Panc1 (cell line): ENCODE results near the gene TIAL1. TPM values are rescaled to one million over a fixed set of nuclear protein-coding genes. Genes with fewer than 3 reads are reported as not detected.

Source experiments
- ATAC-seq: fragments of 200-7000 bp; cut with Tn5 transposase; 2 replicates; pipeline ENCODE4 v1.9.1; 2020; ENCODE audit warnings: mild to moderate bottlenecking, moderate library complexity
- BruUV-seq: library from RNA; stranded (reverse); fragments of 400-500 nt; replicated peaks from 2 replicates; lab custom pipeline; 2021; lab: Mats Ljungman, UMichigan
- CTCF ChIA-PET: fragments of 300-600 bp; sonication (Branson Sonifier 250); formaldehyde crosslinking; loops from one replicate; lab custom pipeline; 2022; ENCODE audit warnings: antibody characterized with exemption; lab: Charles Lee
- POLR2A ChIA-PET: fragments of 300-600 bp; sonication (Branson Sonifier 250); formaldehyde crosslinking; loops from one replicate; lab custom pipeline; 2022; ENCODE audit warnings: antibody characterized with exemption; lab: Charles Lee
- DNase-seq: peaks from one replicate; pipeline ENCODE4 v3.0.0-alpha.2; 2010; ENCODE audit warnings: low read depth, low spot score
- H3K27ac ChIP-seq: 2 replicates; pipeline ENCODE4 v1.5.1; 2011; ENCODE audit warnings: mild to moderate bottlenecking, low read length, inconsistent platforms
- H3K27me3 ChIP-seq: fragments of 200-500 bp; sonication (Bioruptor generic); 2 replicates; pipeline ENCODE4 v1.6.0; 2014; ENCODE audit warnings: low read length, inconsistent platforms; ENCODE audit not compliant: control insufficient read depth, insufficient read depth
- H3K36me3 ChIP-seq: fragments of 200-500 bp; sonication (Bioruptor generic); 2 replicates; pipeline ENCODE4 v1.5.1; 2014; ENCODE audit warnings: inconsistent platforms, mild to moderate bottlenecking, low read length, moderate library complexity; ENCODE audit not compliant: control insufficient read depth, insufficient read depth
- H3K4me1 ChIP-seq: 2 replicates; pipeline ENCODE4 v1.5.1; 2011; ENCODE audit warnings: inconsistent platforms, mild to moderate bottlenecking, low read length, moderate library complexity; ENCODE audit not compliant: control insufficient read depth, insufficient read depth
- H3K4me3 ChIP-seq, 2 experiments: 2 replicates each; pipeline ENCODE4 v1.5.1; 2011 to 2012; ENCODE audit warnings: low read depth in 2 of 2, low read length in 2 of 2, mild to moderate bottlenecking in 2 of 2, inconsistent platforms in 1 of 2, moderate library complexity in 1 of 2
- H3K9me3 ChIP-seq: fragments of 200-500 bp; sonication (Bioruptor generic); 2 replicates; pipeline ENCODE4 v1.5.1; 2014; ENCODE audit warnings: low read depth, mild to moderate bottlenecking, inconsistent platforms, low read length, moderate library complexity; ENCODE audit not compliant: control insufficient read depth, insufficient read depth
- POLR2AphosphoS5 ChIP-seq: IDR thresholded peaks from 2 replicates; pipeline ENCODE4 v1.6.1; 2012; ENCODE audit warnings: mild to moderate bottlenecking, low read depth, low read length, moderate library complexity
- SIN3A ChIP-seq: IDR thresholded peaks from 2 replicates; pipeline ENCODE4 v1.6.1; 2012; ENCODE audit warnings: low read depth, mild to moderate bottlenecking, low read length, moderate library complexity, borderline replicate concordance; ENCODE audit not compliant: insufficient read depth
- TCF7L2 ChIP-seq: IDR thresholded peaks from 2 replicates; pipeline ENCODE4 v1.6.1; 2011; ENCODE audit warnings: mild to moderate bottlenecking, low read depth, low read length, inconsistent platforms
- in situ Hi-C: cut with HindIII; loops from 2 replicates; pipeline ENCODE4 v1.10.0; 2016; ENCODE audit warnings: low sequenced_read_pairs, low pct_unique_long_range_greater_than_20kb
- intact Hi-C: fragments of 100-400 bp; cut with micrococcal nuclease; formaldehyde crosslinking; loops from one replicate; pipeline ENCODE4 v1.10.0; 2022; ENCODE audit not compliant: unreplicated experiment
- total RNA-seq: library from RNA; stranded (reverse); gene quantifications from one replicate; pipeline ENCODE4 v1.2.1, GENCODE V29; 2021; ENCODE audit not compliant: unreplicated experiment
- TF ChIP-seq, protein P1 (sequence below): fragments of 450-650 bp; IDR thresholded peaks from 2 replicates; pipeline ENCODE4 v1.5.1; 2017; ENCODE audit warnings: mild to moderate bottlenecking
- TF ChIP-seq, protein P2 (sequence below), 2 experiments: IDR thresholded peaks; 2 replicates each; pipeline ENCODE4 v1.6.1; 2011 to 2012; ENCODE audit warnings: low read depth in 2 of 2, control low read depth in 1 of 2, low read length in 1 of 2, mild to moderate bottlenecking in 1 of 2, moderate library complexity in 1 of 2; ENCODE audit not compliant: insufficient read depth in 1 of 2

Gene TIAL1
- total RNA-seq, 1 experiment from 2014 or later, result 236 TPM

DNA sequence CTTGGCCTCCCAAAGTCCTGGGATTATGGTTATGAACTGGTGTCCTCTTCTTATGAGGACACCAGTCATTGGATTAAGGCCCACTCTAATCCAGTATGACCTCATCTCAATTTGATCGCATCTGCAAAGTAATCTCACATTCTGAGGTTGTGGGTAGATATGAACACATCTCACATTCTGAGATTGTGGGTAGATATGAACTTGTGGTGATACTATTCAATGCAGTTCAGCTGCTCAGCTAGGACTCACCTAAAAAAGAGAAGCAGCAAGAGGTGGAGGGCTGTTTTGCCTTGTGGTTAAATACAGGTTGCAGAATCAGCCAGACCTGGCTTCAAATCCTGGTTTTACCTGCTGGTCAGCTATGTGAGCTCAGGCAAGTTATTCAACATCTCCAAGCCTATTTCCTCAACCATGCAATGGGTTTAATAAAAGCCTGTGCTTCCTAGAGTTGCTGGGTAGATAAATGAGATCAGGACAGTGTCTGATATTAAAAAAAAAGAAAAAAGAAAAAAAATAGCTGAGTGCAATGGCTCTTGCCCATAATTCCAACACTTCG, 45.9 kb upstream of the TIAL1 start:
- ChIA-PET CTCF (no interaction called here), POLR2A (no interaction called here)
- H3K27ac ChIP-seq, result no peak overlapping the region
- no peaks in the 10 kb centered on the region for H3K27me3 ChIP-seq
- ATAC-seq (no peak), DNase-seq (no peak)
- BruUV-seq, result no TSS peak
- no peaks in the 10 kb centered on the region for H3K9me3 ChIP-seq
- no peaks in the 10 kb centered on the region for H3K4me1 ChIP-seq
- in situ Hi-C loops (no loop called here), intact Hi-C loops (no loop called here)
- no peaks in the 10 kb centered on the region for H3K36me3 ChIP-seq
- H3K4me3 ChIP-seq, result no peak overlapping the region
- TF ChIP-seq TCF7L2 (no peak), POLR2AphosphoS5 (no peak), SIN3A (no peak)
- TF ChIP-seq, protein P1, sequence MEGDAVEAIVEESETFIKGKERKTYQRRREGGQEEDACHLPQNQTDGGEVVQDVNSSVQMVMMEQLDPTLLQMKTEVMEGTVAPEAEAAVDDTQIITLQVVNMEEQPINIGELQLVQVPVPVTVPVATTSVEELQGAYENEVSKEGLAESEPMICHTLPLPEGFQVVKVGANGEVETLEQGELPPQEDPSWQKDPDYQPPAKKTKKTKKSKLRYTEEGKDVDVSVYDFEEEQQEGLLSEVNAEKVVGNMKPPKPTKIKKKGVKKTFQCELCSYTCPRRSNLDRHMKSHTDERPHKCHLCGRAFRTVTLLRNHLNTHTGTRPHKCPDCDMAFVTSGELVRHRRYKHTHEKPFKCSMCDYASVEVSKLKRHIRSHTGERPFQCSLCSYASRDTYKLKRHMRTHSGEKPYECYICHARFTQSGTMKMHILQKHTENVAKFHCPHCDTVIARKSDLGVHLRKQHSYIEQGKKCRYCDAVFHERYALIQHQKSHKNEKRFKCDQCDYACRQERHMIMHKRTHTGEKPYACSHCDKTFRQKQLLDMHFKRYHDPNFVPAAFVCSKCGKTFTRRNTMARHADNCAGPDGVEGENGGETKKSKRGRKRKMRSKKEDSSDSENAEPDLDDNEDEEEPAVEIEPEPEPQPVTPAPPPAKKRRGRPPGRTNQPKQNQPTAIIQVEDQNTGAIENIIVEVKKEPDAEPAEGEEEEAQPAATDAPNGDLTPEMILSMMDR, result no peak

DNA sequence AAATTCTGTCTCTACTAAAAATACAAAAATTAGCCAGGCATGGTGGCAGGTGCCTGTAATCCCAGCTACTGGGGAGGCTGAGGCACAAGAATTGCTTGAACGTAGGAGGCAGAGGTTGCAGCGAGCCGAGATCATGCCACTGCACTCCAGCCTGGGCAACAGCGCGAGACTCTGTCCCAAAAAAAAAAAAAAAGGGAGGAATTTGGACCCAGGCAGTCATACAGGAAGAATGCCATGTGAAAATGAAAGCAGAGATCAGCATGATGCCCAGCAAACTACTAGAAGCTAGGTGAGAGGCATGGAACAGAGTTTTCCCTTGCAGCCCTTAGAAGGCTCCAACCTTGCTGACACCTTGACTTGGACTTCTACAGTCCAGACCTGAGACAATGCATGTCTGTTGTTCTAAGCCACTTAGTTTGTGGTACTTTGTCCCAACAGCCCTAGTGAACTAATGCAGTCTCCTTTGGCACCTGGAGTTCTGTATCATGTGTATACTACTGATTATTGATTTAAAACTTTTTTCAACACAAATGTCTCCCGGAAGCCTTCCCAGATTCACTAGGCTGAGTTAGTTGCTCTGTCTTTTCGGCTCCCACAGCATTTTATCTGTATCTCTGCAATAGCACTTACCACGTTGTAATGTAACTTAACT, 44.2 kb upstream of the TIAL1 start:
- Histone ChIP-seq H3K27ac (no peak overlapping the region), H3K4me1 (no peaks in the 10 kb centered on the region), H3K27me3 (no peaks in the 10 kb centered on the region), H3K4me3 (no peak overlapping the region), H3K9me3 (no peaks in the 10 kb centered on the region), H3K36me3 (no peaks in the 10 kb centered on the region)
- intact Hi-C loops (no loop called here), in situ Hi-C loops (no loop called here)
- ATAC-seq (no peak), DNase-seq (no peak)
- ChIA-PET CTCF (no interaction called here), POLR2A (no interaction called here)
- BruUV-seq, result no TSS peak
- TF ChIP-seq POLR2AphosphoS5 (no peak), SIN3A (no peak), TCF7L2 (no peak)
- TF ChIP-seq, protein P1, result no peak
- TF ChIP-seq, protein P2, sequence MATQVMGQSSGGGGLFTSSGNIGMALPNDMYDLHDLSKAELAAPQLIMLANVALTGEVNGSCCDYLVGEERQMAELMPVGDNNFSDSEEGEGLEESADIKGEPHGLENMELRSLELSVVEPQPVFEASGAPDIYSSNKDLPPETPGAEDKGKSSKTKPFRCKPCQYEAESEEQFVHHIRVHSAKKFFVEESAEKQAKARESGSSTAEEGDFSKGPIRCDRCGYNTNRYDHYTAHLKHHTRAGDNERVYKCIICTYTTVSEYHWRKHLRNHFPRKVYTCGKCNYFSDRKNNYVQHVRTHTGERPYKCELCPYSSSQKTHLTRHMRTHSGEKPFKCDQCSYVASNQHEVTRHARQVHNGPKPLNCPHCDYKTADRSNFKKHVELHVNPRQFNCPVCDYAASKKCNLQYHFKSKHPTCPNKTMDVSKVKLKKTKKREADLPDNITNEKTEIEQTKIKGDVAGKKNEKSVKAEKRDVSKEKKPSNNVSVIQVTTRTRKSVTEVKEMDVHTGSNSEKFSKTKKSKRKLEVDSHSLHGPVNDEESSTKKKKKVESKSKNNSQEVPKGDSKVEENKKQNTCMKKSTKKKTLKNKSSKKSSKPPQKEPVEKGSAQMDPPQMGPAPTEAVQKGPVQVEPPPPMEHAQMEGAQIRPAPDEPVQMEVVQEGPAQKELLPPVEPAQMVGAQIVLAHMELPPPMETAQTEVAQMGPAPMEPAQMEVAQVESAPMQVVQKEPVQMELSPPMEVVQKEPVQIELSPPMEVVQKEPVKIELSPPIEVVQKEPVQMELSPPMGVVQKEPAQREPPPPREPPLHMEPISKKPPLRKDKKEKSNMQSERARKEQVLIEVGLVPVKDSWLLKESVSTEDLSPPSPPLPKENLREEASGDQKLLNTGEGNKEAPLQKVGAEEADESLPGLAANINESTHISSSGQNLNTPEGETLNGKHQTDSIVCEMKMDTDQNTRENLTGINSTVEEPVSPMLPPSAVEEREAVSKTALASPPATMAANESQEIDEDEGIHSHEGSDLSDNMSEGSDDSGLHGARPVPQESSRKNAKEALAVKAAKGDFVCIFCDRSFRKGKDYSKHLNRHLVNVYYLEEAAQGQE (IDR thresholded peaks at IDR 0.05; ENCODE audit: insufficient read depth in 1 of 2, low read depth in 2 of 2, low read length in 1 of 2), result no peak
